ENCODE data around the gene BMERB1.
"Not testable (repeated sequence)": the region's sequence is repeated elsewhere in the genome, so short reads cannot be mapped to it uniquely, and the experiment has no call there.

Gene BMERB1

DNA sequence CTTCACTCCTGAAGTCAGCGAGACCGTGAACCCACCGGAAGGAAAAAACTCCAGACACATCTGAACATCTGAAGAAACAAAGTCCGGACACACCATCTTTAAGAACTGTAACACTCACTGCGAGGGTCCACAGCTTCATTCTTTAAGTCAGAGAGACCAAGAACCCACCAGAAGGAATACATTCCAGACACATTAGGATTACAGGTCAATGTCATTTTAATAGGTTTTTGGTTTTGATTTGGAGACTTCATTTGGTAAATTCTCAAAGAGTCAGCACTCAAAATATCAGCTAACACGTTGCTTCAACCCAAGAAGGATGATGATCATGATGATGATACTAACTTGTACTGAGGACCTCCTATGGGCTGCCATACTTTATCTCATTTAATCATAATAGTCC, 7.6 kb upstream of the BMERB1 start:
- DNase-seq: no peak

DNA sequence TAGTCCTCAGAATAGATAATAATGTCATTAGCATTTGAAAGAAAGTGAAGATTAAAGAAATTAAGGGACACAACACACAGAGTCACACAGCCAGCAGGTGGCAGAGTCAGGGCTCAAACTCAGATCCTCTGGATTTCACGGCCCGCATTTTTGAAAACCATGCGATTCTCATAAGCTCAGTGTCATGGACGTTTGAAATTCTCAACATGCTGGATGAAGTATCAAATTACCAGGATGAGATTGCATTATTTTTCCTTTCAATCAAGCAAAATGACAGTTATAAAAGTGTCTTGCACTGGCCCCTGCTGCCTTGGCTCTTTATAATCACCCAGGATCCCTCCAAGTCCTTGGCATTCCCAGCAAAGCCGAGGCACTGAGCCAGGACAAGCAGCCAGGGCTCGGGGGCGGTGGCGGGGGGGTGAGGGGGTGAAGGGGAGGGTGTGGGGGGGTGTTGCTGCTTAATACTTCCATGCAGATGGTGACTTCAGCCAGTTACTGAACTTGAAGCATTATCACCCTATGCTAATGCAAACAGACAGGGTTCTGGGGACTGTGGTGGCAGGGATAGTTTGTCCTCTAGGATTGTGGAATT, 6.6 kb upstream of the BMERB1 start:
- DNase-seq: no peak

DNA sequence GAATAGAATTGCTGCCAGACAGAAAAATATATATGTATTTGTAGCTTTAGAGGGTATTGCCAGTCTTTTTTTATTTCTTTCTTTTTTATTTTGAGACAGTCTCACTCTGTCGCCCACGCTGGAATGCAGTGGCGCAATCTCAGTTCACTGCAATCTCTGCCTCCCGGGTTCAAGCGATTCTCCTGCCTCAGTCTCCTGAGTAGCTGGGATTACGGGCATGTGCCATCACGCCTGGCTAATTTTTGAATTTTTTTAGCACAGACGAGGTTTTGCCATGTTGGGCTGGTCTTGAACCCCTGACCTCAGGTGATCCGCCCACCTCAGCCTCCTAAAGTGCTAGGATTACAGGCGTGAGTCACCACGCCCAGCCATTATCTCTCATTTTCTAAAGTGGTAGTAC, 3.5 kb upstream of the BMERB1 start:
- not testable (repeated sequence) for DNase-seq

DNA sequence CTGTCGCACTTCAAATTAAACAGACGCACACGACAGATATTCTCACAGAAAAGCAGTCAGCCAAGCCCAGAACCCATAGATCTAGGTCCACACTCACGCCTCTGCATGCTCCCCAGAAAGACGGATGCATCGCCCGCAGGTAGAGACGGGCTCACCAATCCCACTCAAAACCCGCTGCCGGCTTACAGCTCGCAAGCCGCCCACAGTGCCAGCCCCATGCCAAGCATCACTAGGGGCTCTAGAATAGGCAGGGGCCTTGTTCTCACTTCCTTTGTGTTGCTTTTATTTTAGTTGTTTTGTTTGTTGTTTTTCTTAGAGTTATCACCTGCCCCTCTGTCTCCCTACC, 336 bp upstream of the BMERB1 start:
- DNase-seq: no peak

DNA sequence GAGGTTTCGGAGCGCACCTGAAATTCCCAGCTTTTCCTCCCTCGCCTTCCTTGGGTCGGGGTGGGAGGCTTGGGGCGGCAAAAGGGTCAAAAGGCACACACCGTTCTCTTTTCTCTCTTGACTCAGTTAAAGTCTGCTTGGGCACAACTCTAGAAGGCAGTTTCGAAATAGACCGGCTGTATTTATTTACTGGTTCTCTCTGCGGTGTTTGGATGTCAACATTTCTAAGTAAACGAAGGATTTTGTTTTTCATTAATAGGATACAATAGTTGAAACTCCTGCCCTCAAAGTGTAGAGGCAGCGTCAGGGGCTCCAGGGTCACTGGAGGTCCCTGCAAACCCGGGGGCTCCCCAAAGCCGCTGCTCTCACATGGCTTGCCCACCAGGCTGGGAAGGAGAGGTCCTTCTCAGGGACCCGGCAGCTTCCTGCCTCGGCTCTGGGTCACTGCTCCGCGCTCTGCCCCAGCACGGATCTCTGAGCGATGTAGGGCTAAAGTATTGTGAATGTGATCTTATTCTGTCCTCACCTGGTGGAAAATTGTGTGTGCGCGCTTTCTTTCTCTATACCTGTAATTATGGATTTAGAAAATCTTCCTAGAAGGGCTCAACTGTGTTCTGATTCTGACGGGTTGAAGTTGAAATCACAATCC, 952 bp downstream of the BMERB1 start:
- no peak for DNase-seq

DNA sequence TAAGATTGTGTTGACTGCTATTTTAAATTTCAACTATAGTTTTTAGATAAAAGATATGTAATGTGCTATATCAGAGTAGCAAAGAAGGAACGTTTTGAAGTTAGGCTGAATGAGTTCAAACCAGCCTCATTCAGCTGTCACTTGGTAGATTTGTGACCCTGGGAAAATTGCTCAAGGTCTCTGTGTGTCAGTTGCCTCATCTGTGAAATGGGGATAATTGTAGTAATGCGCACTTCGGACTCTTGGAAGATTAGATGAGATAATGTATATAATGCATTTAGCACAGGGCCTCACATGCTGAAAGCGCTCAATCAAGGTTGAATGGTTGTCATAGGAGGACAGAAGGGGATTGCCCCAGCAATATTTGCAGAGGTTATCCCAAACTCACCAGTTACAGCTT, 4.7 kb downstream of the BMERB1 start:
- no peak for DNase-seq

DNA sequence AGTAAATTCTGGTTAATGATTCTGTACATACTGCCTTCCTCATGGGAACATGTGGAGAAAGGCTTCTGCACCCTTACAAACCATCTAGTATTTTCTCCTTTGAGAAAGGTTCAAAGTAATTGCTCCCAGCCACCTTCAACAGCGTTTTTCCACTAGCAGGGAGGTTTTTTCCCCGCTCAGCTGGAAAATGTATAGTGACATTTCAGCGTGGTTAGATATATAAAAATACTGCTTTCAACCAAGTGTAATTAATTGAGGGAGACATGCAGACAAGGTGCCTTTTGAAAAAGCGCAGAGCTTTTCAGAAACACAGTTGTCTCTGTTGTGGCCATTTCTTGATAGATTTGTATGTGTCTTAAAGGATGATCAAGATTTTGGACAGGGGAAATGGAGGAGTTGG, 5.1 kb downstream of the BMERB1 start:
- DNase-seq: no peak

DNA sequence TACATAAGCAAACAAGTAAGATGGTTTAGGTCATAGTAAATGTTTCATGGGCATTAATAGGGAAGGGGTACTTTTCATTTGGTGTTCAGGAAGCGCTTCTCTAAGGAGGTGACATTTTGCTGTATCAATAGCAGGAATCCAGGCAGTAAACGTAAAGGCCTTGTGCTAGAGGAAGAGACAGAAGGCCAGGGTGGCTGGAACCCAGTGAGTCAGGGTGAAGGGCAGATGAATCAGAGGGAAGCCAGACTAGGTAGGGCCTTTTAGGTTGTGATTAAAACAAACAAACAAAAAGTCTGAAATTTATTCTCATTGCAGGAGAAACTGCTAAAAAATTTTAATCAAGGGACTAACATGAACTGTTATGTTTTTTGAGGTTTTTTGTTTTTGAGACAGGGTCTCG, 6.5 kb downstream of the BMERB1 start:
- DNase-seq: no peak

DNA sequence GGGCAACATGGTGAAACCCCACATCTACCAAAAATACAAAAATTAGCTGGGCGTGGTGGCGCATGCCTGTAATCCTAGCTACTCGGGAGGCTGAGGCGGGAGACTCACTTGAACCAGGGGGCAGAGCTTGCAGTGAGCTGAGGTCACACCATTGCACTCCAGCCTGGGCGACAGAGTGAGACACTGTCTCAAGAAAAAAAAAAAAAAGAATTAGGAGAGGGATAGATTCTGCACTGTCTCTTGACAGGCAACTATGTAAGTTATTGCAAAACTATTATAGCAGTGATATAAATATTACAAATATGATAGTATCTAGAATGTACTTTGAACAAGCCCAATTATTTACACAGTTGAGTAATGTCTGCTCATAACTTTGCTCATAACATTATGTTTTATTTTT, 7.8 kb downstream of the BMERB1 start:
- not testable (repeated sequence) for DNase-seq

DNA sequence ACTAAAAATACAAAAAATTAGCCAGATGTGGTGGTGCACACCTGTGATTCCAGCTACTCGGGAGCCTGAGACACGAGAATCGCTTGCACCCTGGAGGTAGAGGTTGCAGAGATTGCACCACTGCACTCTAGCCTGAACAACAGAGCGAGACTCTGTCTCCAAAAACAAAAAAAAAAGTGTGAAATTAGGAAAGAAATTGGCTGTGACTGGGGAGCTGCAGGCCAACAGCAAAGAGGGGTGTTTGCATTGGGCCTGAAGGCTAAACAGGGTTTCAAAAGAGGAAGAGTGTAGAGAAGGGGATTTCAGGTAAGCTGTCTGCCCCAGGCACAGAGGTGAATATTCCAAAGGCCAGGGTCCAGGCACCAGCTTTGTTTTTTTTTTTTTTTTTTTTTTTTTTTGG, 9.4 kb downstream of the BMERB1 start:
- DNase-seq: no peak

DNA sequence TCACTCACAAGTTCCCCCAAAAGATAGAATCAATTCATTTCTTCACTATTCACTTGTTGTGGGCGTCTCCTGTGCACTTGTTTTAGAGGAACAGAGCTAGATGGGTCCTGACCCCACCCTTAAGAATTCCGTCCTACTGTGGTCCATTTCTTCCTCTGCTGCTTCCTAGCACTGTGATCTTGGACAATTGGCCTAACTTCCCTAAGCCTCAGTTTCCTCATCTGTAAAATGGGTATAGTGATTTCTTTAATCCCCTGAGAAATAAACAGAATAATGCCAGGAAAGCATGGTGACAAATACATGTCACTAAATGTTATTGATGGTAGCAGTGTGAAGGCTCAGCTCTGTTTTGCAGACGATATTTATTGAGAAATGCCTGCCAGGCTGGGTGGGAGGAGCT, 9.9 kb downstream of the BMERB1 start:
- DNase-seq: no peak

DNA sequence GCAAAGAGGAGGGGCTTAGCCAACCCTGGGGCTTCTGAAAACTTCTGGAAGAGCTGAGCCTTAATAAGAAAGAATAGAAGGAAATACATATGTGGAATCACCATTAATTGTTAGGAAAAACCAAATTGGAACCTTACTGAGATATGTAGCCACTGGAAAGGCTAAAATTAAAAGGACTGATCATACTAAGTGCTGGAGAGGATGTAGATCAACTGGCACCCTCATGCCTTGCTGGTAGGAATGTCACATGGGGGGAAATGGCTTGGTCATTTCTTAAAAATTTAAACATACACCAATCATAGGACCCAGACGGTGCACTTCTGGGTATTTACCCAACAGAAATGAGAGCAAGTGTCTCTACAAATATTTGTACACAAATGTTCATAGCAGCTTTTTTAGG, 11.1 kb downstream of the BMERB1 start:
- no peak for DNase-seq

DNA sequence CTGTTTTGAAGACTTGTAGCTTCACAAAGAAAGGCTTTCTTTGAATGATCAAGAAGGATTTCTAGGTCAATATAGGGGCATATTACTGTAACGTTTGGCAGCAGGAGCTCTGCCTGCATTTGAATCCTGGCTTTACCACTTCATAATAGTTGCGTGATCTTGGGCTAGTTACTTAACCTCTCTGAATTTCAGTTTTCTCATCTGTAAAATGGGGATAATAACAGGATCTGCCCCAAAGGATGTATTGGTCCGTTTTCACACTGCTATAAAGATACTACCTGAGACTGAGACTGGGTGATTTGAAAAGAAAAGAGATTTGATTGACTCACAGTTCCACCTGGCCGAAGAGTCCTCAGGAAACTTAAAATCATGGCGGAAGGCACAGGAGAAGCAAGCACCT, 12.5 kb downstream of the BMERB1 start:
- no peak for DNase-seq

DNA sequence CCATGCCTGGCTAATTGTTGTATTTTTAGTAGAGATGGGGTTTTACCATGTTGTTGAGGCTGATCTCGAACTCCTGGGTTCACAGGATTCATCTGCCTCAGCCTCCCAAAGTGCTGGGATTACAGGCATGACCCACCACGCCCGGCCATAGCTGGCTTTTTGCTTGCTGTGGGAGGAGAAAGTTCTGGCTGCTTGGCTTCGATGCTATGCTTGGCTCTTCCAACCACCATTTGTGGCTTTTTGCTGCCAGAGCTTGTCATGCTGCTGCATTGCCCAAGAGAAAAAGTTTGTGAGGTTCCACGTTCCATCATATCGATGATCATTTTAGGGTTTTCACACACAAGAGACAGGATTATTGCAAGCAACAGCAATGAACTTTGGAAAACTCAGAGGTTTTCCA, 16.2 kb downstream of the BMERB1 start:
- DNase-seq: no peak

DNA sequence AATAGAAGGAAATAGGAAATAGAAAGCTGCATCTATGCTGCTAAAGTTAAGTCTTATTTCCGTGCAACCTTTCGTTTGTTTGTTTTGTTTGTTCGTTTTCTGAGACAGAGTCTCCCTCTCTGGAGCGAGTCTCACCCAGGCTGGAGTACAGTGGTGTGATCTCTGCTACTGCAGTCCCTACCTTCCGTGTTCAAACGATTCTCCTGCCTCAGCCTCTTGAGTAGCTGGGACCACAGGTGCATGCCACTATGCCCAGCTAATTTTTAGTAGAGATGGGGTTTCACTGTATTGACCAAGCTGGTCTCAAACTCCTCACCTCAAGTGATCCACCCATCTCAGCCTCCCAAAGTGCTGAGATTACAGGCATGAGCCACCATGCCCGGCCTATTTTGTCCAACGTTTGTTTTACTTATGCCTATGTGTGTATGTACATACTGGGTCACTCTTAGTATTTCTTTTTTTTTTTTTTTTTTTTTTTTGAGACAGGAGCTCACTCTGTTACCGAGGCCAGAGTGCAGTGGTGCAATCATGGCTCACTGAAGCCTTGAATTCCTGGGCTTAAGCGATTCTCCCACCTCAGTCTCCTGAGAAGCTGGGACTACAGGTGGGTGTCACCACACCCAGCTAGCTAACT, 16.8 kb downstream of the BMERB1 start:
- no peak for DNase-seq

DNA sequence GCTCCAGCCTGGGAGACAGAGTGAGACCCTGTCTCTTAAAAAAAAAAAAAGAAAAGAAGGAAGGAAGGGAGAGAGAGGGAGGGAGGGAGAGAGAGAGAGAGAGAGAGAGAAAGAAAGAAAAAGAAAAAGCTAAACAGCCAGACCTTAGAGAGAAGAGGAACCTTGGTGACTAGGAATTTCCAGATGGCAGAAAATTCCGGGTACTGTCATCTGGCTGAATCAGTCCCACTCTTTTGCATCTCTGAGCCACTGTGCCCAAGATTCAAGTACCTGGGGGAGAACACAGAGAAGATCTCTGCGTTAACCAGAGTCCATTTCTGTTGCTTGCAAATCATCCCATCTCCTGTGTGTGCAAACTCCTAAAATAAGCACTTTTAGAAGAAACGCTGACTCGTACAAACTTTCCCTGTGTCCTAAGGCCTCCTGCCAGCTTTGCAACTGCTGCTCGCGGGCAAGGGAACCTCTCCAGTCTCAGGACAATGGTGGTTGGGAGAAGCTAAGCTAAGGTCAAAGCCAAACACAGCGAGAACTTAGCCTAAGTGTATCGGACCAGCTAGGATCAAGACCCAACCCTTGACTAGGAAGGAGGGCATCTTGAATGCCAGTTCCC, 18.0 kb downstream of the BMERB1 start:
- DNase-seq: no peak

DNA sequence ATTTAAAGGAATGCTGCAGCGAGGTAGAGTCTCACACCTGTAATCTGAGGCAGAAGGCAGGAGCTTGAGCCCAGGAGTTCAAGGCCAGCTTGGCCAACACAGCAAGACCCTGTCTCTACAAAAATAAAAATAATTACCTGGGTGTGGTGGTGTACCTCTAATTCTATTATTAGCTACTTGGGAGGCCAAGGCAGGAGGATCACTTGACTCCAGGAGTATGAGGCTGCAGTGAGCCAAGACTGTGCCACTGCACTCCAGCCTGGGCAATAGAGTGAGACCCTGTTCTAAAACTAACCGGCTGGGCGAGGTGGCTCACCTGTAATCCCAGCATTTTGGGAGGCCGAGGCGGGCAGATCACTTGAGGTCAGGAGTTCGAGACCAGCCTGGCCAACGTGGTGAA, 18.9 kb downstream of the BMERB1 start:
- DNase-seq: not testable (repeated sequence)

DNA sequence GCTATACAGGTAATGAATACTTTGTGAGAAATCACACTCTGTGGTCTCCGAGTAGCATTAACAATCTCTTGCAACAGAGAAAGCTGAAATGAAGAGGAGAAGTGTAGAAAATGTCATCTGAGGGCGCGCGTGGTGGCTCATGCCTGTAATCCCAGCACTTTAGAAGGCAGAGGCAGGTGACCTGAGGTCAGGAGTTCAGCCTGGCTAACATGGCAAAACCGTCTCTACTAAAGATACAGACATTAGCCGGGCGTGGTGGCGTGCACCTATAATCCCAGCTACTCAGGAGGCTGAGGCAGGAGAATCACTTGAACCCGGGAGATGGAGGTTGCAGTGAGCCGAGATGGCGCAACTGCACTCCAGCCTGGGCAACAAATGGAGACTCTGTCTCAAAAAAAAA, 20.5 kb downstream of the BMERB1 start:
- DNase-seq: not testable (repeated sequence)

DNA sequence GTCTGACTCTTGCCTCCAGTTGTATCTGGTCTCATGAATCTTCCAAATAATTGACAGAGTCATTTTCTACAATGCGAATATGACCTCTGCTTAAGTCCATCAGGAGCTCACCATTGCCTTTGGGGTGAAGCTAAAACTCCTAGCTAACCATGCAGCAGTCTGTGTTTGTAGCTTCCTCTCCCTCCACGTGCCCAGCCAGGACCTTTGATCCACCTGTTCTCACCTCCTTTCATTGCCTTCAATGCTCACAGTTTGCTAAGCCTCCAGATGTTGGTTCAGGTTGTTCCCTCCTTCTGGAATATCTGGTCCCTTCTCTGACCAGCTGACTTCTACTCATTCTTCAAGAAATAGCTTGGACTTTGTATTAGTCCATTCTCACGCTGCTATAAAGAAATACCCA, 23.0 kb downstream of the BMERB1 start:
- DNase-seq: no peak

DNA sequence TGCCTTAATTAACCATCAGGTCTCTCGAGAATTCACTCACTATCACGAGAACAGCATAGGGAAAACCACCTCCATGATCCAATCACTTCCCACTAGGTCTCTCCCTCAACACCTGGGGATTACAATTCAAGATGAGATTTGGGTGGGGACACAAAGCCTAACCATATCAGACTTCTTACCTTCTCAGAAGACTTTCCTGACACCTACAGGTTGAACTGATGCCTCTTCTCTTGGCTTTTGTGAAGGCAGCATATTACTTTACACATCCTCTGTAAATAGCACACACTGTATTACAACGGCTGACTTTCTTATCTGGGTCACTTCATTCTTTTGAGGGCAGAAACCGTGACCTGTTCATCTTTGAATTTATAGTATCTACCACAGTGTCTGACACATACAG, 23.6 kb downstream of the BMERB1 start:
- no peak for DNase-seq

DNA sequence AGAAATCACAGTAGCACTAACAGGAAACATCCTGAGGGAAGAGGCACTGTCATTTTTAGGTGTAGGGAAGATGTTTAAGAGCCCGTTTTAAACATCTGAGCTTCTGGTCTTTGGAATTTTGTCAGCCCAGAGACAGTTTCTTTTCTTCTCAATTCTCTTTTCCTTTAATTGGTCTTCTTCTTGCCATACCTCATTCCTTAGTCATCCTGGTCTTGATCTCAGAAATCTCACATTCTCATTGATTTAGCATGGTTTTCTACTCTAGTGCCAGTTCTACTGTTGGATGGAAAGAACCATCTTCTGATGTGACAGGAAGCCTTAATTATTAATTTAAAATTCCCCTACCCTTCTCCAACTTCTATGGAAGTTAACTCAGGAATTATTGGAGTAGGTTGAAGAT, 25.4 kb downstream of the BMERB1 start:
- no peak for DNase-seq

DNA sequence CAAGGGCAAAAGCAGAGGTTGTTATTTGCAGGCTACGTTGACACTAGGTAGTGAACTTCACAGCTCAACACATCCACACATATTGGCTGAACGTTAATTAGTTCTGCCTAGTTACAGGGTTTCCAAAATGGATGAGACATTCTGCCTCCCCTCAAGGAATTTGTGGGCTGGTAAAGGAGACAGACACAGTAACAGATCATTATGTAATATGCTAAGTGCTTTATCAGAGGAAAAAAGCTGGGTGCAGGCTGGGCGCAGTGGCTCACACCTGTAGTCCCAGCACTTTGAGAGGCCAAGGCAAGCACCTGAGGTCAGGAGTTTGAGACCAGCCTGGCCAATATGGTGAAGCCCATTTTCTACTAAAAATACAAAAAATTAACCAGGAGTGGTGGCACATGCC, 26.2 kb downstream of the BMERB1 start:
- no peak for DNase-seq

DNA sequence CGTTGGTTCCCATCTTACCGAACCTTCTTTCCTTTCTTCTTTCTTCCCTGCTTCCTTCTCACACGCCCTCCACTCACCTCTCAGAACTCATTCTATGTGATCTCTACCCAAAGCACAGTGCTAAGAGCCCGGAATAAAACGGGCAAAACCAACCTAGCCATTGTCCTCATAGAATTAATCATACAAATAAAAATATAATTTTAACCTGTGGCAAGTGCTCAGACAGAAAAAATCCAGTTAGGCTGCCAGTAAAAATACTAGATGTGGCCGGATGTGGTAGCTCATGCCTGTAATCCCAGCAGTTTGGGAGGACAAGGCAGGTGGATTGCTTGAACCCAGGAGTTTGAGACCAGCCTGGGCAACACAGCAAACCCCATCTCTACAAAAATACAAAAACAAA, 27.0 kb downstream of the BMERB1 start:
- no peak for DNase-seq

DNA sequence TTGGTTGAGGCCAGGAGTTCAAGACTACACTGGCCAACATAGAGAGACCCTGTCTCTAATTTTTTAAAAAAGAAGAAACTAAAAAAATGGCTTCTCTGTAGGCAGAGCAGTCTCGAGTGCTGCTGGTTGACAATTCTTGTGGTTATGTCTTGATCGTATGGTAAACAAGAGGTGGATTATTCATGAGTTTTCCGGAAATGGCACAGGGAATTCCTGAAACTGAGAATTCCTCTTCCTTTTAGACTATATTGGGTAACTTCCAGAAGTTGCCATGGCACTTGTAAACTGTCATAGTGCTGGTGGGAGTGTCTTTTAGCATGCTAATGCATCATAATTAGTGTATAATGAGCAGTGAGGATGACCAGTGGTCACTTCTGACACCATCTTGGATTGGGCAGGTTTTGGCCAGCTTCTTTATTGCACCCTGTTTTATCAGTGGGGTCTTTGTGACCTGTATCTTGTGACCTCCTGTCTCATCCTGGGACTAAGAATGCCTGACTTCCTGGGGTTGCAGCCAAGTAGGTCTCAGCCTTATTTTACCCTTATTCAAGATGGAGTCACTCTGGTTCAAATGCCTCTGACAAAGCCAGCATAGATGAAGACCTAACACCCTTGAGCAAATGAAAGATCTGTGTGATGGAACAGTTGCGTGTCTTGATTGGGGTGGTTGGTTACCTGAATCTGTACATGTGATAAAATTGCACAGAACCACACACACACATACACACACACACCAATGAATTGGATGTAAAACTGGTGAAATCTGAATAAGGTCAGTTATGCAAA, 30.2 kb downstream of the BMERB1 start:
- no peak for DNase-seq

Data from DMS79 (cell line).